NT2/D1 (cell line): ENCODE results near the gene USP5.
"Not testable (repeated sequence)": the region's sequence is repeated elsewhere in the genome, so short reads cannot be mapped to it uniquely, and the experiment has no call there.

Source experiments
- DNase-seq: peaks from one replicate; pipeline ENCODE4 v3.0.0-alpha.2; 2011; ENCODE audit warnings: low read depth, low spot score
- H3K27me3 ChIP-seq: 2 replicates; pipeline ENCODE4 v1.6.0; 2011; ENCODE audit warnings: mild to moderate bottlenecking; ENCODE audit not compliant: insufficient read length, insufficient read depth
- H3K36me3 ChIP-seq: 2 replicates; pipeline ENCODE4 v1.6.1; 2011; ENCODE audit warnings: mild to moderate bottlenecking, low read length, mixed read lengths; ENCODE audit not compliant: insufficient read depth, insufficient read length
- H3K4me1 ChIP-seq: 2 replicates; pipeline ENCODE4 v1.5.1; 2011; ENCODE audit not compliant: insufficient read depth, insufficient read length
- H3K4me3 ChIP-seq: 2 replicates; pipeline ENCODE4 v1.5.1; 2011; ENCODE audit warnings: low read depth; ENCODE audit not compliant: insufficient read length
- H3K9ac ChIP-seq: 2 replicates; pipeline ENCODE4 v1.6.0; 2011; ENCODE audit warnings: low read depth; ENCODE audit not compliant: insufficient read length
- H3K9me3 ChIP-seq: 2 replicates; pipeline ENCODE4 v1.5.1; 2011; ENCODE audit warnings: mild to moderate bottlenecking, low read length; ENCODE audit not compliant: insufficient read depth
- SUZ12 ChIP-seq: IDR thresholded peaks from 2 replicates; pipeline ENCODE4 v1.6.1; 2011; ENCODE audit not compliant: insufficient read length, insufficient read depth; ENCODE audit errors: extremely low read depth
- YY1 ChIP-seq: IDR thresholded peaks from 2 replicates; pipeline ENCODE4 v1.6.1; 2011; ENCODE audit not compliant: insufficient read length, insufficient read depth
- ZNF274 ChIP-seq: IDR thresholded peaks from 2 replicates; pipeline ENCODE4 v1.6.1; 2011; ENCODE audit warnings: mild to moderate bottlenecking, low read depth, low read length

Gene USP5

GRCh38 chr12:6902448-6902847 lies 50.5 kb downstream of the USP5 start:
- Histone ChIP-seq H3K36me3 (peaks cover 5% of the 10 kb centered on the region), H3K4me1 (peaks cover 10% of the 10 kb centered on the region), H3K27me3 (peaks cover 14% of the 10 kb centered on the region), H3K4me3 (no peak overlapping the region), H3K9ac (no peak overlapping the region), H3K9me3 (no peaks in the 10 kb centered on the region)
- DNase-seq: no peak
- TF ChIP-seq ZNF274 (no peak), YY1 (no peak), SUZ12 (no peak)

GRCh38 chr12:6903722-6904121 lies 51.8 kb downstream of the USP5 start:
- no peaks in the 10 kb centered on the region for H3K9me3 ChIP-seq
- H3K4me3 ChIP-seq: no peak overlapping the region
- peaks cover 10% of the 10 kb centered on the region for H3K4me1 ChIP-seq
- H3K36me3 ChIP-seq: peaks cover 5% of the 10 kb centered on the region
- no peak for TF ChIP-seq YY1
- no peak for TF ChIP-seq SUZ12
- no peak for TF ChIP-seq ZNF274
- DNase-seq: no peak
- H3K27me3 ChIP-seq: peaks cover 14% of the 10 kb centered on the region
- H3K9ac ChIP-seq: no peak overlapping the region

- peaks cover 14% of the 10 kb centered on the region for H3K27me3 ChIP-seq
- no peaks in the 10 kb centered on the region for H3K9me3 ChIP-seq
- peak; percentile 100 for DNase-seq
- H3K36me3 ChIP-seq: peaks cover 5% of the 10 kb centered on the region
- H3K4me1 ChIP-seq: peaks cover 10% of the 10 kb centered on the region
- peak within 1 kb of the TSS; percentile 84 for H3K9ac ChIP-seq
- TF ChIP-seq ZNF274 (no peak), SUZ12 (no peak), YY1 (no peak)
- peak within 1 kb of the TSS; percentile 62 for H3K4me3 ChIP-seq
Observed at GRCh38 chr12:6904280-6905276, 52.6 kb downstream of the USP5 start, which contains the start of gene LRRC23. Gene LRRC23, plus strand, starts transcription at chr12:6904822. Its CDS starts 812 bp downstream, at chr12:6905634.

GRCh38 chr12:6905414-6906040 lies 53.6 kb downstream of the USP5 start:
- Histone ChIP-seq H3K4me3 (peak overlapping the region; percentile 62), H3K9me3 (no peaks in the 10 kb centered on the region), H3K9ac (peak overlapping the region; percentile 84), H3K27me3 (peaks cover 14% of the 10 kb centered on the region), H3K36me3 (peaks cover 5% of the 10 kb centered on the region), H3K4me1 (peaks cover 10% of the 10 kb centered on the region)
- no peak for TF ChIP-seq YY1
- no peak for TF ChIP-seq ZNF274
- no peak for TF ChIP-seq SUZ12
- no peak for DNase-seq

GRCh38 chr12:6908141-6908540 lies 56.2 kb downstream of the USP5 start:
- not testable (repeated sequence) for H3K4me3 ChIP-seq, H3K9ac ChIP-seq, H3K9me3 ChIP-seq, DNase-seq, H3K36me3 ChIP-seq
- Histone ChIP-seq H3K27me3 (peaks cover 14% of the 10 kb centered on the region), H3K4me1 (peaks cover 15% of the 10 kb centered on the region)

GRCh38 chr12:6909421-6910145 lies 57.6 kb downstream of the USP5 start:
- no peaks in the 10 kb centered on the region for H3K9me3 ChIP-seq
- H3K9ac ChIP-seq: no peak overlapping the region
- DNase-seq: no peak
- H3K36me3 ChIP-seq: peaks cover 5% of the 10 kb centered on the region
- peaks cover 16% of the 10 kb centered on the region for H3K27me3 ChIP-seq
- peaks cover 15% of the 10 kb centered on the region for H3K4me1 ChIP-seq
- TF ChIP-seq SUZ12 (no peak), YY1 (no peak), ZNF274 (no peak)
- no peak overlapping the region for H3K4me3 ChIP-seq
